Measurements from ENCODE around the gene CEPT1. TPM values are rescaled to one million over a fixed set of nuclear protein-coding genes. Genes with fewer than 3 reads are reported as not detected.

Gene CEPT1
- total and polyA plus RNA-seq, 2 donors = 55.3 to 56.9 TPM

DNA sequence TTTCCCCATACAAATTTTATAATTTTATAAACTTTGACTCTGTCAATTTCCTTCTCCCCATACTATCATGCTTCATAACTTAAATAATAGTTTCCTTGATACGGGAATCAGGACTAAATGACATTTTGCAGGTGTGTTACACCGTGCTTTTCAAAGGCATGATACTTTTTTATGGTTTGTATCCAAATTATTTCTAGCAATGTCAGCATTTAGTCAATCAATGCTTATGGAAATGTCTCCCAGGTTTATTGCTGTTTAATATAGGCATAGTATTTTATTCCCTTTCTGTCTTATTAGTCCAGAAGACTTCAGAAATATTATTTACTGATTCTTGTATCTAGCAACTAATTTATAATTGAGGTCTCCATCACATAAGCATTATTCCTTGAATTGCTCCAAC, 23.5 kb upstream of the CEPT1 start:
- Histone ChIP-seq H3K27me3 (ENCODE audit: control insufficient read depth in 2 of 2, insufficient read depth in 1 of 2, low read length in 1 of 2) (no peaks in the 10 kb centered on the region), H3K36me3 (ENCODE audit: control insufficient read depth in 2 of 2, insufficient read depth in 2 of 2, low read length in 1 of 2) (peaks cover 0 to 49% of the 10 kb centered on the region in 2 donors), H3K4me3 (ENCODE audit: low read length in 2 of 2) (no peak overlapping the region), H3K27ac (ENCODE audit: low read depth in 1 of 2, low read length in 1 of 2) (no peak overlapping the region), H3K4me1 (ENCODE audit: control insufficient read depth in 2 of 2, insufficient read depth in 2 of 2, low read length in 2 of 2) (no peaks in the 10 kb centered on the region), H3K9me3 (ENCODE audit: control insufficient read depth in 2 of 2, insufficient read depth in 1 of 2, low read length in 1 of 2) (no peaks in the 10 kb centered on the region)
- WGBS = 96% methylated on average over 2 of the region's 2 CpGs
- no peak for DNase-seq (ENCODE audit: low read depth in 6 of 9, low spot score in 9 of 9)

DNA sequence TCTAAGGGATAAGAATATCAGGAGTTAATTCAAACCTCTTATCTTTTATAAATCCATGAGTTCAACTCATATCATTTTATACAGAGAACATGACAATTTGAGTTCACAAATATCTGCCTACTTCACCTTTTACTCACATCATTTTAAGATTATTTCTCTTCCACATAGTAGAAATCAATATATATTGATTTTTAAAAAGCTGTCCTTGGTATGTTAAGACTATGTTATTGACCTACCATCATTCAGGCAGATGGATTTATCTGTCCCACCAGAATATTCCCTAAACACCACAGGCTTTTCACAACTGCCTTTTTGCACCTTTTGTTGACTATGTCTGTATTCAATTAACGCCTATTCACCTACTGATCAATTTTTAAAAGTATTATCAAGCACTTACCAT, 13.7 kb upstream of the CEPT1 start:
- Histone ChIP-seq H3K27ac (ENCODE audit: low read depth in 1 of 2, low read length in 1 of 2) (no peak overlapping the region), H3K4me1 (ENCODE audit: control insufficient read depth in 2 of 2, insufficient read depth in 2 of 2, low read length in 2 of 2) (no peaks in the 10 kb centered on the region), H3K4me3 (ENCODE audit: low read length in 2 of 2) (no peak overlapping the region), H3K36me3 (ENCODE audit: control insufficient read depth in 2 of 2, insufficient read depth in 2 of 2, low read length in 1 of 2) (peaks cover 17 to 38% of the 10 kb centered on the region in 2 donors), H3K9me3 (ENCODE audit: control insufficient read depth in 2 of 2, insufficient read depth in 1 of 2, low read length in 1 of 2) (no peaks in the 10 kb centered on the region), H3K27me3 (ENCODE audit: control insufficient read depth in 2 of 2, insufficient read depth in 1 of 2, low read length in 1 of 2) (no peaks in the 10 kb centered on the region)
- no peak for DNase-seq (ENCODE audit: low read depth in 6 of 9, low spot score in 9 of 9)
- WGBS = 100% methylated on average over 1 of the region's 1 CpG

- DNase-seq (ENCODE audit: low read depth in 6 of 9, low spot score in 9 of 9) = peak in 1 of 9 donors; percentile 30
- peaks cover 17 to 36% of the 10 kb centered on the region in 2 donors for H3K36me3 ChIP-seq (ENCODE audit: control insufficient read depth in 2 of 2, insufficient read depth in 2 of 2, low read length in 1 of 2)
These were observed 11.9 kb upstream of the CEPT1 start for GRCh38 chr1:111127923-111128643.

DNA sequence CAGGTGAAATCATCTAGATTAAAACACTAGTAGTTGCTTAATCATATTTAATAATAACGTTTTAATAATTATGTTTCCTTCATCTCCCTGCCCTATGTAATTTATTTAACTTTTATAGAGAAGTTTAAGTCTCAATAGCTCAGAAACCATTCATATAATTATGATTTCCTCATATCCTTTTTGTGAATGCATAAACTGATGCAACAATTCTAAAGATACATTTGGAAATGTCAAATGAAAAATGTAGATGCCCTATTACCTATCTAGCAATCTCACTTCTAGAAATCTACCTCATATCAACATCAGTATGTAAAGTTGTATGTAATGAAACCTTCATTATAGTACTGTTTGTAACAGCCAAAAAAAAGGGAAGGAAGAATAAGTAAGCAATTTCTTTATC, 10.6 kb upstream of the CEPT1 start:
- Histone ChIP-seq H3K4me3 (ENCODE audit: low read length in 2 of 2) (no peak overlapping the region), H3K27ac (ENCODE audit: low read depth in 1 of 2, low read length in 1 of 2) (no peak overlapping the region), H3K27me3 (ENCODE audit: control insufficient read depth in 2 of 2, insufficient read depth in 1 of 2, low read length in 1 of 2) (no peaks in the 10 kb centered on the region), H3K4me1 (ENCODE audit: control insufficient read depth in 2 of 2, insufficient read depth in 2 of 2, low read length in 2 of 2) (no peaks in the 10 kb centered on the region), H3K9me3 (ENCODE audit: control insufficient read depth in 2 of 2, insufficient read depth in 1 of 2, low read length in 1 of 2) (no peaks in the 10 kb centered on the region), H3K36me3 (ENCODE audit: control insufficient read depth in 2 of 2, insufficient read depth in 2 of 2, low read length in 1 of 2) (peaks cover 10 to 25% of the 10 kb centered on the region in 2 donors)
- no peak for DNase-seq (ENCODE audit: low read depth in 6 of 9, low spot score in 9 of 9)
- WGBS = 71% methylated on average over 1 of the region's 1 CpG

More at GRCh38 chr1:111127923-111128643, 11.9 kb upstream of the CEPT1 start:
- Histone ChIP-seq H3K4me3 (ENCODE audit: low read length in 2 of 2) (no peak overlapping the region), H3K27ac (ENCODE audit: low read depth in 1 of 2, low read length in 1 of 2) (no peak overlapping the region), H3K27me3 (ENCODE audit: control insufficient read depth in 2 of 2, insufficient read depth in 1 of 2, low read length in 1 of 2) (no peaks in the 10 kb centered on the region), H3K9me3 (ENCODE audit: control insufficient read depth in 2 of 2, insufficient read depth in 1 of 2, low read length in 1 of 2) (no peaks in the 10 kb centered on the region), H3K4me1 (ENCODE audit: control insufficient read depth in 2 of 2, insufficient read depth in 2 of 2, low read length in 2 of 2) (no peaks in the 10 kb centered on the region)
- 69% methylated on average over 3 of the region's 3 CpGs for WGBS

GRCh38 chr1:111131693-111132092, 8.3 kb upstream of the CEPT1 start:
- DNase-seq (ENCODE audit: low read depth in 6 of 9, low spot score in 9 of 9) = no peak
- Histone ChIP-seq H3K27ac (ENCODE audit: low read depth in 1 of 2, low read length in 1 of 2) (no peak overlapping the region), H3K4me3 (ENCODE audit: low read length in 2 of 2) (no peak overlapping the region), H3K36me3 (ENCODE audit: control insufficient read depth in 2 of 2, insufficient read depth in 2 of 2, low read length in 1 of 2) (peaks cover 7 to 27% of the 10 kb centered on the region in 2 donors), H3K9me3 (ENCODE audit: control insufficient read depth in 2 of 2, insufficient read depth in 1 of 2, low read length in 1 of 2) (no peaks in the 10 kb centered on the region), H3K4me1 (ENCODE audit: control insufficient read depth in 2 of 2, insufficient read depth in 2 of 2, low read length in 2 of 2) (no peaks in the 10 kb centered on the region), H3K27me3 (ENCODE audit: control insufficient read depth in 2 of 2, insufficient read depth in 1 of 2, low read length in 1 of 2) (no peaks in the 10 kb centered on the region)
- WGBS = 96% methylated on average over 4 of the region's 4 CpGs

DNA sequence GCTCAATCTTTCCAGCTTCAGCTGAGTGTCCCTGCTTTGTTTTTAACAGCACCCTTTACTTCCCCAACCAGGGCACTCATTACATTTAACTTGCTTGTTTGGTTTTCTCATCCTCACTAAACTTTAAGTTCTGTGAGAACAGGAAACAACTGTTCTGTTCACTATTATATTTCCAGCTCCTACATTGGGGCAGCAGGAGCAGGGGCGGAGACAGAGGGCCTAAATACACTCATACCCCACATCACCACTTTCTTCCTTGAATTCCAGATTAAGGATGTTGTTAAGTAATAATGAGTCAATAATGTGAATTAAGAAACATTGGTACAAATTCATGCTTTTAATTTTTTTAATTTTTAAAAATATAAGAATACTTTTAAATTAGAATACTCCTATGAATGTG, 6.2 kb upstream of the CEPT1 start:
- 91% methylated on average over 1 of the region's 1 CpG for WGBS
- Histone ChIP-seq H3K4me3 (ENCODE audit: low read length in 2 of 2) (no peak overlapping the region), H3K27ac (ENCODE audit: low read depth in 1 of 2, low read length in 1 of 2) (no peak overlapping the region), H3K27me3 (ENCODE audit: control insufficient read depth in 2 of 2, insufficient read depth in 1 of 2, low read length in 1 of 2) (no peaks in the 10 kb centered on the region), H3K4me1 (ENCODE audit: control insufficient read depth in 2 of 2, insufficient read depth in 2 of 2, low read length in 2 of 2) (peaks cover 0 to 4% of the 10 kb centered on the region in 2 donors), H3K36me3 (ENCODE audit: control insufficient read depth in 2 of 2, insufficient read depth in 2 of 2, low read length in 1 of 2) (peaks cover 3 to 23% of the 10 kb centered on the region in 2 donors), H3K9me3 (ENCODE audit: control insufficient read depth in 2 of 2, insufficient read depth in 1 of 2, low read length in 1 of 2) (no peaks in the 10 kb centered on the region)
- no peak for DNase-seq (ENCODE audit: low read depth in 6 of 9, low spot score in 9 of 9)

DNA sequence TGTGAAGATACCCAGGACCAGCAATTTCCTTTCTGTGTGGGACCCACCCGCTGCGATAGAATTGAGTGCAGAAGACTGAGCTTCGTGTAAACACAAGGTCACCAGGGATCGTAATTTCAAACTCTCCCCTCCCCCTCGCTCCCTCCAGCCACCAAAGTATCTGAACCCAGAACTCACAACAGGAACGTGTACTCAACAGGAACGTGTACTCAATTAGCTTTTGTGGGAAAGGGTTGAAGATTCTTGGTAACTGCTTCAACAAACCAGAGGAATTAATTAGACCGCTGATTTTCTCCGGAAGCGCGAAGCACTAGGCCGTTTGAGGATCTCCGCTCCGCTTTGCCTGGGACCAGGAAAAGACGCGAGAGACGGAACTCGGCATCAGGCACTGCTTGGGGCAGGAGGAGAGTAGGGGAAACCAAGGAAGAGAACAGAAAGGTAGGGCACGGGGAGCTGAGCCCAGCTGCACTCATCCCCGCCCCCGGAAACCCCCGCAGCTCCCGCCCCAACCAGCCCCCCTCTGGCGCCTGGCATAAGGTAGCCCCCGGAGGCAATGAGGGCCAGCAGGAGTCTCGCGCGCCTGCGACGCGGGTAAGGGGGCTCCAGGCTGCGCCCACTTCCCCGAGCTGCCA, 583 bp upstream of the CEPT1 start:
- Histone ChIP-seq H3K36me3 (ENCODE audit: control insufficient read depth in 2 of 2, insufficient read depth in 2 of 2, low read length in 1 of 2) (peaks cover 3 to 15% of the 10 kb centered on the region in 2 donors), H3K9me3 (ENCODE audit: control insufficient read depth in 2 of 2, insufficient read depth in 1 of 2, low read length in 1 of 2) (no peaks in the 10 kb centered on the region), H3K4me3 (ENCODE audit: low read length in 2 of 2) (peak overlapping the region; percentile 78 to 98), H3K27me3 (ENCODE audit: control insufficient read depth in 2 of 2, insufficient read depth in 1 of 2, low read length in 1 of 2) (no peaks in the 10 kb centered on the region), H3K27ac (ENCODE audit: low read depth in 1 of 2, low read length in 1 of 2) (peak overlapping the region; percentile 99 to 100), H3K4me1 (ENCODE audit: control insufficient read depth in 2 of 2, insufficient read depth in 2 of 2, low read length in 2 of 2) (peaks cover 5 to 19% of the 10 kb centered on the region in 2 donors)
- DNase-seq (ENCODE audit: low read depth in 6 of 9, low spot score in 9 of 9) = peak in 4 of 9 donors; percentile 36 to 60 (median 51)
- WGBS = under 1% methylated on average over 33 of the region's 33 CpGs

- Histone ChIP-seq H3K4me1 (ENCODE audit: control insufficient read depth in 2 of 2, insufficient read depth in 2 of 2, low read length in 2 of 2) (peaks cover 5 to 21% of the 10 kb centered on the region in 2 donors), H3K9me3 (ENCODE audit: control insufficient read depth in 2 of 2, insufficient read depth in 1 of 2, low read length in 1 of 2) (no peaks in the 10 kb centered on the region)
- WGBS = 0% methylated on average over 9 of the region's 9 CpGs
These were observed 601 bp downstream of the CEPT1 start for GRCh38 chr1:111140680-111140967.

More at GRCh38 chr1:111140680-111140967, 601 bp downstream of the CEPT1 start:
- peak in 1 of 9 donors; percentile 23 for DNase-seq (ENCODE audit: low read depth in 6 of 9, low spot score in 9 of 9)
- Histone ChIP-seq H3K27ac (ENCODE audit: low read depth in 1 of 2, low read length in 1 of 2) (peak overlapping the region; percentile 99 to 100), H3K4me3 (ENCODE audit: low read length in 2 of 2) (peak overlapping the region; percentile 78 to 98), H3K27me3 (ENCODE audit: control insufficient read depth in 2 of 2, insufficient read depth in 1 of 2, low read length in 1 of 2) (no peaks in the 10 kb centered on the region), H3K36me3 (ENCODE audit: control insufficient read depth in 2 of 2, insufficient read depth in 2 of 2, low read length in 1 of 2) (peaks cover 11% of the 10 kb centered on the region in 2 donors)
